ENCODE results near the gene SIRPB2.

SIRPB2 gene

DNA sequence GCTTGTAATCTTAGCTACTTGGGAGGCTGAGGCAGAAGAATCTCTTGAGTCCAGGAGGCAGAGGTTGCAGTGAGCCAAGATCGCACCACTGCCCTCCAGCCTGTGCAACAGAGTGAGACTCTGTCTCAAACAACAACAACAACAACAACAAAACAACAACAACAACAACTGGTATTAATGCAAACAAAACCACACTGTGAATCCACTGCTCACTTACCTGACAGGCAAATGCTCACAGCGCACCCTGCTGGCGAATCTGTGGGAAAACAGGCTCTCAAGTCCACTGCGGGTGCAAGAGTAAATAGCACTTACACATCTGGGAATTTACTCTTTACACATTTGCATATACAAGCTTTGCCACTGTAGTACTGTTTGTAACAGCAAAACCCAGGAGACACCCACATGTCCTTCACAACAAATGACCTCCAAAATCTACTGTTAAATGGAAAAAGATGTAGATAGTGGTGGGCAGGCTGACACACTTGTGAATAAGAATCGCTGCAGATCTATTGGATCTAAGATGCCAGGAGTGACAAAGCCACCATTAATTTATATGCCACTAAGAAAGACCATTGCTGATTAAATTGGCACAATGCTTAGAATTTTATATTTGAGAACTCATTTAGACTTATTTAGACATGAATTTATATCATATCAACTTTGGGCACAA lies 53.9 kb downstream of the SIRPB2 start:
- peak; percentile 84 for DNase-seq

DNA sequence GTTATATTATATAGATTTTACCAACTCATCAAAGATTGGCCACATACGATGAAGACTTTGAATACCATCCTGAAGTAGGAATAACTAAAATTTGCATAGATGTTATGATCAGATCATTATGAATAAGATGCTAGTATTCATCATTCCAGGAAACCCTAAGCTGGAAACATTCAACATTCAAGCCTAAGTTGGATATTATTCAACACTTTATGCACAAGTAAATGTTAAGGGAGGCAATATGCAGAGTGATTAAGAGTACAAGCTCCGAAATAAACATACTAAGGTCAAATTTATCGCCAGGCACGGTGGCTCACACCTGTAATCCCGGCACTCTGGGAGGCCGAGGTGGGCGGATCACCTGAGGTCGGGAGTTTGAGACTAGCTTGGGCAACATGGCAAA lies 55.0 kb downstream of the SIRPB2 start:
- no peak for DNase-seq

GRCh38 chr20:1435337-1435699 lies 55.9 kb downstream of the SIRPB2 start:
- DNase-seq: no peak

DNA sequence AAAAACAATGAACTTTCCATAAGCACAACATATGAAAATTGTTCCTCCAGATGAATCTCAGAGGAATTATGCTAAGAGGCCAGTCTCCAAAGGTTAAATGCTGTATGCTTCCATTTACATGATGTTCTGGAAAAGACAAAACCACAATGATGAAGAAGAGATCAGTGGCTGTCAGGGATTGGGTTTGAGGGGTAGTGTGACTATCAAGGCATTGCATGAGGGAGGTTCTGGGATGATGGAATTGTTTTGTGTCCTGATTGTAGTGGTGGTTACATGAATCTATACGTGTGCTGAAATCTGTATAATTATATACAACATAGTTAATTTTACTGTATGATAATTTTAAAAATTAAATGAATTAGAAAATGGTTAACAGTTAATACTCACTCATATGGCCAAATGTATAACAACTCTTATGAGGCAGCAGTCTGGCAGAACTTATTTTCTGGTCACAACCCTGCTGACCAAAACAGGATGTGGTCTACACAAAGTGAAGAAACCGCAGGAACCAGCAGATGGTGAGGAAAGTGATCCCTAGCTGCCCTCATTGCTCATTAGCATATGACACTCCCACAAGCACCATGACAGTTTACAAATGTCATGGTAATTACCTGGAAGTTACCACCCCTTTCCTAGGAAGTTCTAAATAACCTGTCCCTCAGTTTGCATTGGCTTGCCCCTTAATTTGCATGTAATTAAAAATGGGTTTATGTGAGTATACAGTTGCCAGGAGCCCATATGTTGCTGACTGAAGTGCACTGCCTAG lies 56.5 kb downstream of the SIRPB2 start:
- DNase-seq: peak; percentile 90

DNA sequence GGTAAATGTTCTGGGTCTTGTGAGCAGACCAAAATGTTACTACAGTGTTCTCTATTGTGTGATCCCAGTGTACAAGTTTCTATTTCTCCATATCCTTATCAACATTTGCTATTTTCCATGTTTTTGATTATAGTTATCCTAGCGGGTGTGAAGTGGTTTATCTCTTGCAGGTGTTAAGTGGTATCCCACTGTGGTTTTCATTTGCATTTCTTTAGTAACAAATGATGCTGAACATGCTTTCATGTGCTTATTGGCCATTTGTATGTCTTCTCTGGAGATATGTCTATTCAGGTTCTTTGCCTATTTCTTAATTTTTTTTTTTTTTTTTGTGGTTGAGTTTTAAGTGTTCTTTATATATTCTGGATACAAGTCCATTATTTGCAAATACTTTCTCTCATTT lies 60.1 kb downstream of the SIRPB2 start:
- no peak for DNase-seq

GRCh38 chr20:1430004-1430451 lies 61.2 kb downstream of the SIRPB2 start:
- peak; percentile 75 for DNase-seq

DNA sequence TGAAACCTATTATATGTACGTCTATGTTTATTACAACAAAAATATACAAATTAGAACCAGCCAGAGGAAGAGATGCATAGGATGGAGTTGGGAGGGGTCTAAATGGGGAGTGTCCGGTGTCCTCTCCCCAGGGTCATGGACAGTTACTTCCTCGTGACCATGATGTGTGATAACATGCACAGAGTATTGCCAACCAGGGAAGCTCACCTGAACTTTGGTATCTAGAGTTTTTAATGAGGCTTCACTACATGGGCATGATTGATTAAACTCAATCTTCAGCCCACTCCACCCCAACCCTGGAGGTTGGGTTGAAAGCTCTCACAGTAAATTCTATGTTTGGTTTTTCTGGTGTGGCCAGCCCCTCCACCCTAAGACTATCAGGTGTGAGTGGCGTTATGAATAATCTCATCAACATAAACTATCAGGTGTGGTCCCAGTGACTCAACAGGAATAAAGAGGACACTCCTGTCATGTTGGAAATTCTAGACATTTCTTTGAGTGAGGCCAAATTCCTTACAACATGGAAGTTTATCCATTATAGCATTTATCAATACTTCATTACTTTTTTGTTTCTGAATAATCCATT lies 62.0 kb downstream of the SIRPB2 start:
- DNase-seq: no peak

DNA sequence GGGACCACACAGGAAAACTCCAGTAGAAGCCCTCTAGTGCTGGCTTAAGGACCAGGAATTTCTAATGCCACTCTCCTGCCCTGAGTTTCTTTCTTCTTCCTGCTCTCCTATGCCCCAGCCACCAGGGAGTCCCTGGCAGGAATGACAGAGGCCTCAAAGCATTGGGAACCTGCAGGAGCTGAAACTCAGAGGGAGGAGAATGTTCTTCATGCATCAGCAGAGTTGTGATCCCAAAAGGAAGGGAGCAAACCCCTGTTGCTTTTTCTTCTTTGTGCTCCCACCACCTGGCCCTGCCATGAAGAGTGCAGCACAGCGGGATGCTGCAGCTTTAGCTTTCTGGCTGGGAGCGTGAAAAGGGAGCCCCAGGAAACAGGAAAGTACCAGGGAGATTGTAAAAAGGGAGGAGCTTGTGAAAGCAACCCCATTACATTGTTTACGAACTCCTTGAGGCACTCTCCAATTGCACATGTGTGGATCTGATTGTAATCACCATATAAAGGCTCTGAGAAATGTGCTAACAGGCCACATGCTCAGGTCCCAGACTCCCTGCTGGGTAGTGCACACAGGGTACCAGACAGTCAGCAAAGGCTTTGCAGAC lies 63.7 kb downstream of the SIRPB2 start:
- DNase-seq: no peak

- DNase-seq: no peak
Observed at GRCh38 chr20:1426231-1426849, 64.9 kb downstream of the SIRPB2 start.
